Panc1 (cell line): ENCODE results near the gene CCDC85C. TPM values are rescaled to one million over a fixed set of nuclear protein-coding genes. Genes with fewer than 3 reads are reported as not detected.

Source experiments
- ATAC-seq: fragments of 200-7000 bp; cut with Tn5 transposase; 2 replicates; pipeline ENCODE4 v1.9.1; 2020; ENCODE audit warnings: mild to moderate bottlenecking, moderate library complexity
- BruUV-seq: library from RNA; stranded (reverse); fragments of 400-500 nt; replicated peaks from 2 replicates; lab custom pipeline; 2021; lab: Mats Ljungman, UMichigan
- CTCF ChIA-PET: fragments of 300-600 bp; sonication (Branson Sonifier 250); formaldehyde crosslinking; loops from one replicate; lab custom pipeline; 2022; ENCODE audit warnings: antibody characterized with exemption; lab: Charles Lee
- POLR2A ChIA-PET: fragments of 300-600 bp; sonication (Branson Sonifier 250); formaldehyde crosslinking; loops from one replicate; lab custom pipeline; 2022; ENCODE audit warnings: antibody characterized with exemption; lab: Charles Lee
- DNase-seq: peaks from one replicate; pipeline ENCODE4 v3.0.0-alpha.2; 2010; ENCODE audit warnings: low read depth, low spot score
- H3K27ac ChIP-seq: 2 replicates; pipeline ENCODE4 v1.5.1; 2011; ENCODE audit warnings: mild to moderate bottlenecking, low read length, inconsistent platforms
- H3K27me3 ChIP-seq: fragments of 200-500 bp; sonication (Bioruptor generic); 2 replicates; pipeline ENCODE4 v1.6.0; 2014; ENCODE audit warnings: low read length, inconsistent platforms; ENCODE audit not compliant: control insufficient read depth, insufficient read depth
- H3K36me3 ChIP-seq: fragments of 200-500 bp; sonication (Bioruptor generic); 2 replicates; pipeline ENCODE4 v1.5.1; 2014; ENCODE audit warnings: inconsistent platforms, mild to moderate bottlenecking, low read length, moderate library complexity; ENCODE audit not compliant: control insufficient read depth, insufficient read depth
- H3K4me1 ChIP-seq: 2 replicates; pipeline ENCODE4 v1.5.1; 2011; ENCODE audit warnings: inconsistent platforms, mild to moderate bottlenecking, low read length, moderate library complexity; ENCODE audit not compliant: control insufficient read depth, insufficient read depth
- H3K4me3 ChIP-seq, 2 experiments: 2 replicates each; pipeline ENCODE4 v1.5.1; 2011 to 2012; ENCODE audit warnings: low read depth in 2 of 2, low read length in 2 of 2, mild to moderate bottlenecking in 2 of 2, inconsistent platforms in 1 of 2, moderate library complexity in 1 of 2
- H3K9me3 ChIP-seq: fragments of 200-500 bp; sonication (Bioruptor generic); 2 replicates; pipeline ENCODE4 v1.5.1; 2014; ENCODE audit warnings: low read depth, mild to moderate bottlenecking, inconsistent platforms, low read length, moderate library complexity; ENCODE audit not compliant: control insufficient read depth, insufficient read depth
- POLR2AphosphoS5 ChIP-seq: IDR thresholded peaks from 2 replicates; pipeline ENCODE4 v1.6.1; 2012; ENCODE audit warnings: mild to moderate bottlenecking, low read depth, low read length, moderate library complexity
- REST ChIP-seq, 2 experiments: IDR thresholded peaks; 2 replicates each; pipeline ENCODE4 v1.6.1; 2011 to 2012; ENCODE audit warnings: low read depth in 2 of 2, control low read depth in 1 of 2, low read length in 1 of 2, mild to moderate bottlenecking in 1 of 2, moderate library complexity in 1 of 2; ENCODE audit not compliant: insufficient read depth in 1 of 2
- SIN3A ChIP-seq: IDR thresholded peaks from 2 replicates; pipeline ENCODE4 v1.6.1; 2012; ENCODE audit warnings: low read depth, mild to moderate bottlenecking, low read length, moderate library complexity, borderline replicate concordance; ENCODE audit not compliant: insufficient read depth
- TCF7L2 ChIP-seq: IDR thresholded peaks from 2 replicates; pipeline ENCODE4 v1.6.1; 2011; ENCODE audit warnings: mild to moderate bottlenecking, low read depth, low read length, inconsistent platforms
- in situ Hi-C: cut with HindIII; loops from 2 replicates; pipeline ENCODE4 v1.10.0; 2016; ENCODE audit warnings: low sequenced_read_pairs, low pct_unique_long_range_greater_than_20kb
- intact Hi-C: fragments of 100-400 bp; cut with micrococcal nuclease; formaldehyde crosslinking; loops from one replicate; pipeline ENCODE4 v1.10.0; 2022; ENCODE audit not compliant: unreplicated experiment
- total RNA-seq: library from RNA; stranded (reverse); gene quantifications from one replicate; pipeline ENCODE4 v1.2.1, GENCODE V29; 2021; ENCODE audit not compliant: unreplicated experiment
- TF ChIP-seq, protein P1 (sequence below): fragments of 450-650 bp; IDR thresholded peaks from 2 replicates; pipeline ENCODE4 v1.5.1; 2017; ENCODE audit warnings: mild to moderate bottlenecking

CCDC85C gene
- total RNA-seq, 1 experiment from 2014 or later = 96.6 TPM

GRCh38 chr14:99541677-99542470, 62.1 kb downstream of the CCDC85C start:
- intact Hi-C loops = no loop called here
- no TSS peak for BruUV-seq
- peak; percentile 19 for ATAC-seq
- peak overlapping the region; percentile 48; the same call in 1 of the 2 replicates for H3K27ac ChIP-seq
- TF ChIP-seq SIN3A (no peak), REST (IDR thresholded peaks at IDR 0.05; ENCODE audit: insufficient read depth in 1 of 2, low read depth in 2 of 2, low read length in 1 of 2) (no peak), TCF7L2 (no peak), POLR2AphosphoS5 (no peak)
- TF ChIP-seq, protein P1, sequence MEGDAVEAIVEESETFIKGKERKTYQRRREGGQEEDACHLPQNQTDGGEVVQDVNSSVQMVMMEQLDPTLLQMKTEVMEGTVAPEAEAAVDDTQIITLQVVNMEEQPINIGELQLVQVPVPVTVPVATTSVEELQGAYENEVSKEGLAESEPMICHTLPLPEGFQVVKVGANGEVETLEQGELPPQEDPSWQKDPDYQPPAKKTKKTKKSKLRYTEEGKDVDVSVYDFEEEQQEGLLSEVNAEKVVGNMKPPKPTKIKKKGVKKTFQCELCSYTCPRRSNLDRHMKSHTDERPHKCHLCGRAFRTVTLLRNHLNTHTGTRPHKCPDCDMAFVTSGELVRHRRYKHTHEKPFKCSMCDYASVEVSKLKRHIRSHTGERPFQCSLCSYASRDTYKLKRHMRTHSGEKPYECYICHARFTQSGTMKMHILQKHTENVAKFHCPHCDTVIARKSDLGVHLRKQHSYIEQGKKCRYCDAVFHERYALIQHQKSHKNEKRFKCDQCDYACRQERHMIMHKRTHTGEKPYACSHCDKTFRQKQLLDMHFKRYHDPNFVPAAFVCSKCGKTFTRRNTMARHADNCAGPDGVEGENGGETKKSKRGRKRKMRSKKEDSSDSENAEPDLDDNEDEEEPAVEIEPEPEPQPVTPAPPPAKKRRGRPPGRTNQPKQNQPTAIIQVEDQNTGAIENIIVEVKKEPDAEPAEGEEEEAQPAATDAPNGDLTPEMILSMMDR = no peak
- H3K9me3 ChIP-seq = no peaks in the 10 kb centered on the region
- no peaks in the 10 kb centered on the region for H3K27me3 ChIP-seq
- H3K36me3 ChIP-seq = no peaks in the 10 kb centered on the region
- ChIA-PET CTCF (no interaction called here), POLR2A (interaction anchor here (0.7 kb wide), 1 partner anchor 1402 kb away, joined by 3 read pairs; no protein-coding TSS in a partner anchor)
- DNase-seq = no peak
- in situ Hi-C loops = no loop called here
- peaks cover 83% of the 10 kb centered on the region for H3K4me1 ChIP-seq
- H3K4me3 ChIP-seq = no peak overlapping the region

- Histone ChIP-seq H3K9me3 (no peaks in the 10 kb centered on the region), H3K27ac (peak overlapping the region; percentile 44; the same call in 1 of the 2 replicates), H3K4me3 (no peak overlapping the region), H3K4me1 (peaks cover 84% of the 10 kb centered on the region), H3K27me3 (no peaks in the 10 kb centered on the region), H3K36me3 (no peaks in the 10 kb centered on the region)
- ATAC-seq = no peak
- ChIA-PET CTCF (no interaction called here), POLR2A (no interaction called here)
- DNase-seq = no peak
- no TSS peak for BruUV-seq
- intact Hi-C loops = no loop called here
- in situ Hi-C loops = no loop called here
- no peak for TF ChIP-seq REST (IDR thresholded peaks at IDR 0.05; ENCODE audit: insufficient read depth in 1 of 2, low read depth in 2 of 2, low read length in 1 of 2)
- no peak for TF ChIP-seq POLR2AphosphoS5
- TF ChIP-seq, protein P1 = no peak
- TF ChIP-seq TCF7L2 = no peak
- TF ChIP-seq SIN3A = no peak
These were observed 62.8 kb downstream of the CCDC85C start for GRCh38 chr14:99541211-99541610.
